A673 (cell line): ENCODE data around the gene KCTD18. TPM values are rescaled to one million over a fixed set of nuclear protein-coding genes. Genes with fewer than 3 reads are reported as not detected.

ENCODE experiments used
- BruUV-seq: library from RNA; stranded (reverse); fragments of 400-500 nt; replicated peaks from 2 replicates; lab custom pipeline; 2021; lab: Mats Ljungman, UMichigan
- CTCF ChIA-PET: fragments of 300-600 bp; sonication (Branson Sonifier 250); formaldehyde crosslinking; loops from one replicate; lab custom pipeline; 2022; ENCODE audit warnings: antibody characterized with exemption; lab: Charles Lee
- POLR2A ChIA-PET: fragments of 300-600 bp; sonication (Branson Sonifier 250); formaldehyde crosslinking; loops from one replicate; lab custom pipeline; 2022; ENCODE audit warnings: antibody characterized with exemption; ENCODE audit not compliant: low non-redundant PET; lab: Charles Lee
- DNase-seq: peaks from one replicate; pipeline ENCODE4 v3.0.0-alpha.2; 2015; ENCODE audit warnings: low spot score
- H3K27ac ChIP-seq: fragments of 200-600 bp; sonication (generic); 2 replicates; pipeline ENCODE4 v1.5.1; 2016; ENCODE audit warnings: mixed run types, low read depth, mild to moderate bottlenecking, mixed read lengths, antibody characterized with exemption, low read length; ENCODE audit not compliant: poor library complexity, severe bottlenecking
- H3K27me3 ChIP-seq: fragments of 200-600 bp; sonication (generic); replicated peaks from 2 replicates; pipeline ENCODE4 v1.6.1; 2017; ENCODE audit warnings: mixed run types, low read depth, mild to moderate bottlenecking, mixed read lengths, antibody characterized with exemption, low read length; ENCODE audit not compliant: insufficient read depth, poor library complexity
- H3K36me3 ChIP-seq: fragments of 200-600 bp; sonication (generic); 2 replicates; pipeline ENCODE4 v1.6.1; 2016; ENCODE audit warnings: mixed run types, mild to moderate bottlenecking, mixed read lengths, antibody characterized with exemption, low read length; ENCODE audit not compliant: insufficient read depth, poor library complexity, severe bottlenecking
- H3K4me1 ChIP-seq: fragments of 200-600 bp; sonication (generic); 2 replicates; pipeline ENCODE4 v1.6.1; 2017; ENCODE audit warnings: mixed run types, mild to moderate bottlenecking, mixed read lengths, antibody characterized with exemption, low read length; ENCODE audit not compliant: insufficient read depth, poor library complexity, severe bottlenecking
- H3K4me3 ChIP-seq: fragments of 200-600 bp; sonication (generic); 2 replicates; pipeline ENCODE4 v1.5.1; 2016; ENCODE audit warnings: low read depth, mixed run types, mild to moderate bottlenecking, mixed read lengths, low read length; ENCODE audit not compliant: poor library complexity, severe bottlenecking
- H3K9me3 ChIP-seq: fragments of 200-600 bp; sonication (generic); 2 replicates; pipeline ENCODE4 v1.6.1; 2016; ENCODE audit warnings: mixed run types, low read depth, mild to moderate bottlenecking, mixed read lengths, antibody characterized with exemption, low read length; ENCODE audit not compliant: poor library complexity, severe bottlenecking
- EZH2 ChIP-seq: fragments of 200-600 bp; sonication (generic); IDR thresholded peaks from 2 replicates; pipeline ENCODE4 v1.6.1; 2017; ENCODE audit warnings: borderline replicate concordance, low read depth, mild to moderate bottlenecking, mixed read lengths, antibody characterized with exemption, low read length; ENCODE audit not compliant: poor library complexity, severe bottlenecking
- intact Hi-C: fragments of 100-400 bp; cut with micrococcal nuclease; formaldehyde crosslinking; loops from one replicate; pipeline ENCODE4 v1.10.0; 2022; ENCODE audit not compliant: unreplicated experiment
- total RNA-seq: library from RNA; stranded (reverse); gene quantifications from 2 replicates; pipeline ENCODE4 v1.2.3, GENCODE V29; 2021
- TF ChIP-seq, protein P1 (sequence below): fragments of 300-800, 200-600 bp; sonication (generic); conservative IDR thresholded peaks from 2 replicates; pipeline ENCODE4 v1.5.1; 2017; ENCODE audit warnings: low read depth, mild to moderate bottlenecking, antibody characterized with exemption, low read length, moderate library complexity, mixed read lengths

The KCTD18 gene
- total RNA-seq, 1 experiment from 2014 or later, result 12.2 TPM

DNA sequence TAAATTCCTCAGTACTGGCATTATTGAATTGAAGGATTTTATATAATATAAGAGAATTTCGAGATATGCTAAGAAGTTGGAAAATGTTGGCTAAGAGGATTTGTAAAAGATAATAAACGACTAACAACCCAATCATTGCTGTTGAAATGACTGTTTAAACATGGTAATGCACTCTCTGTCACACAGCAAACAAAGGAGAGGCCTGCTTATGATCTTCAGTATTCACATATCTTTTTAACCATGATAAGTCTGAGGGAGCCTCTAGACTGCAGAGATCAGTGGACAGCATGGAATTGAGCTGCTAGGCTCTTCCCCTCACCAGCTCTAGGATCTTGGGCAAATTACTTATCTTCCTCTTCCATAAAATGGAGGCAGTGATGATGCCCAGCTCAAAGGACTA, 2.7 kb downstream of the KCTD18 start:
- no TSS peak for BruUV-seq
- Histone ChIP-seq H3K27ac (no peak overlapping the region), H3K4me1 (no peaks in the 10 kb centered on the region), H3K36me3 (peaks cover 13% of the 10 kb centered on the region), H3K27me3 (peaks cover 11% of the 10 kb centered on the region), H3K4me3 (no peak overlapping the region), H3K9me3 (no peaks in the 10 kb centered on the region)
- POLR2A ChIA-PET, result no interaction called here
- no peak for DNase-seq
- TF ChIP-seq EZH2, result no peak
- TF ChIP-seq, protein P1, sequence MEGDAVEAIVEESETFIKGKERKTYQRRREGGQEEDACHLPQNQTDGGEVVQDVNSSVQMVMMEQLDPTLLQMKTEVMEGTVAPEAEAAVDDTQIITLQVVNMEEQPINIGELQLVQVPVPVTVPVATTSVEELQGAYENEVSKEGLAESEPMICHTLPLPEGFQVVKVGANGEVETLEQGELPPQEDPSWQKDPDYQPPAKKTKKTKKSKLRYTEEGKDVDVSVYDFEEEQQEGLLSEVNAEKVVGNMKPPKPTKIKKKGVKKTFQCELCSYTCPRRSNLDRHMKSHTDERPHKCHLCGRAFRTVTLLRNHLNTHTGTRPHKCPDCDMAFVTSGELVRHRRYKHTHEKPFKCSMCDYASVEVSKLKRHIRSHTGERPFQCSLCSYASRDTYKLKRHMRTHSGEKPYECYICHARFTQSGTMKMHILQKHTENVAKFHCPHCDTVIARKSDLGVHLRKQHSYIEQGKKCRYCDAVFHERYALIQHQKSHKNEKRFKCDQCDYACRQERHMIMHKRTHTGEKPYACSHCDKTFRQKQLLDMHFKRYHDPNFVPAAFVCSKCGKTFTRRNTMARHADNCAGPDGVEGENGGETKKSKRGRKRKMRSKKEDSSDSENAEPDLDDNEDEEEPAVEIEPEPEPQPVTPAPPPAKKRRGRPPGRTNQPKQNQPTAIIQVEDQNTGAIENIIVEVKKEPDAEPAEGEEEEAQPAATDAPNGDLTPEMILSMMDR, result no peak
- intact Hi-C loops, result no loop called here
- CTCF ChIA-PET, result no interaction called here

DNA sequence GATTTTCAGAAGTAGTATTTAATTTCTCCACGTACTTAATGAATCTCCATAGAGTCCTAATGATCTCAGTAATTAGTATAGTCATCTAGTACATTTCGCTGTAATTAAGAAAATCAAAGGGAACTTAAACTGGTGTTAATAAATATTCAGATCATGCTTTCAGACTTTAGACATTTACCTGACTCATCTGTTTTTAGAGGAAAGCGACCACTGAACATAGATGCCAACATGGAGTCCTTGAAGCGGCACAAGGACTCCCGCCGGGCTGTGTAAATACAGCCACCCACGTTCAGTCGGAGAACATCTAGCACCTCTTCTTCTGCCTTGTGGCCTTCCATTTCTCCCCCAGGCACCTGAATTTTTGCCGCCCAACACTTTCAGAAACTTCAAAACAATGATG, 3.2 kb downstream of the KCTD18 start:
- ChIA-PET POLR2A (no interaction called here), CTCF (no interaction called here)
- no peak for DNase-seq
- intact Hi-C loops, result no loop called here
- no peaks in the 10 kb centered on the region for H3K4me1 ChIP-seq
- peaks cover 13% of the 10 kb centered on the region for H3K36me3 ChIP-seq
- H3K9me3 ChIP-seq, result no peaks in the 10 kb centered on the region
- no peak overlapping the region for H3K27ac ChIP-seq
- H3K4me3 ChIP-seq, result no peak overlapping the region
- no TSS peak for BruUV-seq
- TF ChIP-seq, protein P1, result no peak
- no peak for TF ChIP-seq EZH2
- H3K27me3 ChIP-seq, result peaks cover 6% of the 10 kb centered on the region

DNA sequence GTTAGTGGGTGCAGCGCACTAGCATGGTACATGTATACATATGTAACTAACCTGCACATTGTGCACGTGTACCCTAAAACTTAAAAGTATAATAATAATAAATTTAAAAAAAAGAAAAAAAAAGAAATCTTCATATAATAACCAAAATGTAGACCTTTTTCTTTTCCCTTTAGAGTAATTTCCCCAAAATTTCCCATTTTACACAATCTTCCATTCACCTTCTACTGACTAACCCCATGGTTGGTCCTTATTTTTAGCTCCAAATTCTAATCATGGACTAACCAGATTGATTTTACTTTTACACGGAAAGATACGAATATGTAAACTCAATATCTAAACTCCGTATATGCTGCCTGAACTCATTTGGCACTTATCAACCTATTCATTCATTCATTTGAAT, 7.7 kb downstream of the KCTD18 start:
- TF ChIP-seq EZH2, result no peak
- TF ChIP-seq, protein P1, result no peak
- BruUV-seq, result no TSS peak
- Histone ChIP-seq H3K4me1 (no peaks in the 10 kb centered on the region), H3K27ac (no peak overlapping the region), H3K27me3 (no peaks in the 10 kb centered on the region), H3K9me3 (no peaks in the 10 kb centered on the region), H3K4me3 (no peak overlapping the region), H3K36me3 (peaks cover 19% of the 10 kb centered on the region)
- ChIA-PET CTCF (no interaction called here), POLR2A (no interaction called here)
- no peak for DNase-seq
- intact Hi-C loops, result no loop called here
